Fibroblast of skin of right quadriceps (primary cell): ENCODE measurements around the gene PDE2A.

Source experiments
- DNase-seq: peaks from one replicate; pipeline ENCODE4 v3.0.0-alpha.2; 2013

Gene PDE2A

DNA sequence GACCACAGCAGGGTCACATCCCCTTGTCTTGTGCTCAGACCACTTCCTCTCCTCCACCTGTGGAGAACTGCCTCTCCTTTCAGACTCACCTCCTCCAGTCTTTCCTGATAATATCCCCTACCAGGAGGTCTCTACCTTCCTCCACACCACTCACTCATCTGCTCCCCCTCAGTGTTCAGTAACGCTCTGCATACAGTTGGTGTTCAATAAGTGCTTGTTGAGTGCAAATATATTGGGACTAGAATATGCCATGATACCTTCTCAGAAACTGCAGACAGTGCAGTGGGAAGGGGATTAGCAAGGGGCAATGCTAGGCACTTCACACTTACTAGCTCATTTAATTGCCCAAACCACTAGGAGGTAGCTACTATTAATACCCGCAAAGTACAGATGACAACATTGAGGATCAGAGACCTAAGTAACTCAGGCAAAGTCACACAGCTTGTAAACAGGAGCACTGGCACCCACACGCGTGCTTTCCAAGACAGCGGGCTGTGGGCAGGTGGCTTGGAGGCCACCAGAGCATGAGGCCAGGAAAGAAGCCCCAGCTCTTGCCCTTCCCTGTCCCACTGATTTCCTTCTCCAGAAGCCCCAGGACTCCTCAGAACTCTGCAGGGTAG is 8.1 kb upstream of the PDE2A start:
- no peak for DNase-seq

DNA sequence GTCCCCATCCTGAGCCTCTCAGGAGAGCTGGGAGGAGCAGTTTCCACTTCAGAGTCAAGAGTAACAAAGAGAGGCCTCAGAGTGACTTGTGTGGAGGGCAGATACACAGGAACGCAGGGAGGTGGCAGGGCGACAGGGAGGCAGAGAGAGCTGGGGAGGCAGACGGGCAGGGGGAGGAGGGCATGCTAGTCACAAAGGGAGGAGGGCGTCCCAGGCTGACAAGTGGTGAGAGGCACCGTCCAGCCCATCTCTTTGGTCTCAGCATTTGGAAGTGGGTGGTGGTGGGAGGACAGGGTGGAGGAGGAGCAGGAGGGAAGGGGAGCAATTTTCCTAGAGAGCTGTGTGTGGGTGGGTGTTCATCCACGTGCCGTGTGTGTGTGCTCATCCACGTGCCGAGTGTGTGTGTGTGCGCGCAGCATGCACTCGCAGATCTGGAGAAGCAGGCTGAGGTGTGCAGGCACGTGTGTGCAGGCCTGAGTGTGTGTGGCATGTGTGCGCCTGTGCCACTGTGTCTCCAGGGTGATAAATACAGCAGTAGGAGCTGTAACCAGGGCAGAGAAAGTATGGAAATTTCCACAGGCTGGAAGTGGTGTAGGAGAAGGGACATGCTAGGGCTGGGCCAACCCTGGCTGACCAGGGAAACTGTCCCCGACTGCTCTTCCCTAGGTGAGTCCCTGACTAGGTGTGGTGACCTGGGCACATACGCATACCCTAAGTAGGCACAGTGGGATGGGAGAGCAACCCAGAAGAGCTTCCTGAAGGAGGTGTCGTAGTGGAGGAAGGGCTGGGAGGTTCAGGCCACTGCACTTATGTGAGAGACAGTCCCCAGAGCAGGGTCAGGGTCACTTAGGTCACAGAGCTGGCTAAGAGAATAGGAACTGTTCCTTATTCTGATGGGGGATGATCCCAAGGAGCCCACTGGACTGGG is 7.3 kb upstream of the PDE2A start:
- DNase-seq = no peak

DNA sequence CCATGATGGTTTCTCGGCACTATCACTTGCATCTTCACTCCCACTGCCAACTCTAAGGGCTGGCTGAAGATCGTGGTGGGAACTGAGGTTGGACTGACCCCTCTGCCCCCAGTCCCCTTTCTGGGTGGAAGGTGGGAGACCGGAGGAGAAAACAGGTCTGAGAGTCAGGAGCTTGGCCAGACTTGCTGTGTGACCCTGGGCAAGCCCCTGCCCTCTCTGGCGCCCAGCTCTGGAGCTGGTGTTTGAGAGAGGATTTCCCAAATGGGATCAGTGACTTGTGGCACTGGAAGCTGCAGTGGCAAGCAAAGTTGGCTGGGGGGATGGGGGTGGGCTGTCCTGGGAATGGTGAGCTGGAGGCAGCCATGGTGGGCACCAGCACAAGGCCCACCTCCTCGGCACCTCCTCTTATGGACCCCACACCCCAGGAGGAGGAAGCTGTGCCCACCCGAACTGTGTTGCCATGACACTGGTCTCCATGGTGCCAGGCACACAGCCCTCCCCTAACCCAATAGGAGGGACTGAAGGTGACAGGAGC is 6.5 kb upstream of the PDE2A start:
- no peak for DNase-seq

DNA sequence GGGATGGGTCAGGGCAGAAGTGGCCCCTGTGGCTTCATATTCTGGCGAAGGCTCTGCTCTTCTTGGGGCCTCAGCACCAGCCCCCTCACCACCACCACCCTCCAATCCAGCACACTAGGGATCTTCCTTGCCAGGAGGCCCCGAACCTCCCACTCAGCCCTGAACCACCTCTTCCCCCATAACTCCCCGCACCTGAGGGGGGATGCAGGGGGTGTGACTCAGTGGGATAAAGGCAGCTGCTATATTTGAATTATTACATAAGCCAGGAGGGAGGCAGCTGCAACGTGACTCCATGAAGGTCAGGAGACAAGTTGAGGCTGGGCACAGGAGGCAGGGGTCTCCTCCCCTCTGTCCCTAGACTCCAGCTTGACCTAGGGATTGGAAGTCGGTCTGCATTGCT is 5.6 kb upstream of the PDE2A start:
- no peak for DNase-seq

DNA sequence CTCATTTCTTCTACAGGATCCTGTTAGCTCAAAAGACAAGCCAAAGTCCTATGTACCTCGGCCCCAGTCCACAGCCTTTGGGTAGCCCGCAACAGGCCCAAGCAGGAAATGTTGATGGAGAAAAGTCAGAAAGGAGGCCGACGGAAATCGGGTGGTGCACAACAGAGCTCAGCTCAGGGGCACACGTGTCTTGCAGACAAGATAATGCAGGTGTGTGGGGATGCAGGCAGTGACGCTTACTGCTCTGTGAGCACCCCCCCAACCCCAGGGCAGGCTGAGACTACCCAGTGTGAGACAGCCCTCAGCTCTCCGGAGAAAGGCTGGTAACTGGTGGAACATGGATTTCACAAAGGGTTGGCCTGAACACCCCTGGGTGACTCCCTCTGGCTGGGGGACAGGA is 4.3 kb upstream of the PDE2A start:
- DNase-seq = no peak

DNA sequence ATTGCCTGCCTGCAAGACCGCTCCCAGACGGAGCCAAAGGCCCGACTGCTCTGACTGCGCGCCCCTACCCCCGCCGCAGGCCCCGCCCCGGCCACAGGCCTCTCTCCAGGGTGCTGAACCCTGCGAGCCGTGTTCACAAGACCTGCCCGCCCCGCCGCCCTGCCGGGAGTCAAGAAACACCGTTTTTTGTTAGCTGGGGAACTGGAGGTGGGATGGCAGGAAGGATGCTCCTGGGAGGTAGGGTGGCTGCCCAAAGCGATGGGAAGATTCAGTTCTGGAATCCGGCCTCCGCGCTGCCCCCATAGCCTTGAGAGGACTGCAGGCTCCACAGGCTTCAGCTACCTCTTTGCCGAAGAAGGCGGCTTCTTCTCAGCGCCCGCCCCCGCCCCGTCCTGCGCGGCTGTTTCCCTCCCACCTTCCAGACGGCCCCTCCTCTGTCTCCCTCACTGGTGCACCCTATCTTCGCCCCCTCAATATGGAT is 2.7 kb upstream of the PDE2A start:
- peak; percentile 38 for DNase-seq

DNA sequence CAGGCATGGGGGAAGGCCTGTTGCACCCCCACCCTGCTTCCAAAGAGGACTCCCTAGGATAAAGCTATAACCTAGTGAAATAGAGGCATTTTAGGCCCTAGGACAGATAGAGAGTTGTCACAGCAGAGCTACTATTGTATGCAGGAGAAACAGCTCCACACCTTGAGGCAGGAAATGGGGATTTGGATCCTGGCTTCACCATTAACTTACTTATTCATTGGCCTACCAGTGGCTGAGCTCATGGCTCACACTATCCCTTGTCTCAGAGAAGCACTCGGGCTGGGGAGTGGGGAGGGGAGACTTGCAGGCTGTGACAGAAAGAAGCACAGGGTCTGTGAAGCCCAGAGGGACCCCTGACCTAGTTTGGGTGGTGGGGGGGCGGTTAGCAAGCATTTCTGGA is 999 bp upstream of the PDE2A start:
- no peak for DNase-seq

DNA sequence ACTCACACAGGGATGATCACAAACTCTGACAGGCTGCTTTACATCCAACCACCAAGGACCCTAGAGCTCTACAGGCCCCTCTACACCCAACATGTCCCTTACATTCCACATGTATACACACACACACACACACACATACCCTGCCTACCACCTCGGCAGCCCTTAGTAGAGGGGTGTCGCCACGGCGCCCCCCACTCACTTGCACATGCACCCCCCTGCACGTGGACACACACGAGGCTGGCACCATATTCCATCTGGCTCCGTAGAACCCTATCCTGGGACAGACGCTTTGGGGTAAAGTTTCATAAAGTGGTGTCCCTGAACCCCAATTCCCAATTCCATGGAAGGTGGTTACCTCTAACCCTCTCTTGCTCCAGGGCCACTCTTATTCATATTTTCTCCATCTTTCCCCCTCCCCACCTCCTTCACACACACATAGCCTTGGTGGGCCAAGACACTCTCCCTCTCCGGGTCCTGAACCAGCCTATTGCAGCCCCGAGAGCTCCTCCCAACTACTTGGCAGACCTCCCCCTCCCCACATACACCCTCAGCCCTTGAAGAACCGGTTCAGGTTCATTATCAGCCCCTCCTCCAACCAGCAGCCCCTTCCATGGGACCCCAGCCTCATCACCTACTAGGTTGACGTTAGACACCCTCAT is 809 bp downstream of the PDE2A start:
- DNase-seq = no peak

DNA sequence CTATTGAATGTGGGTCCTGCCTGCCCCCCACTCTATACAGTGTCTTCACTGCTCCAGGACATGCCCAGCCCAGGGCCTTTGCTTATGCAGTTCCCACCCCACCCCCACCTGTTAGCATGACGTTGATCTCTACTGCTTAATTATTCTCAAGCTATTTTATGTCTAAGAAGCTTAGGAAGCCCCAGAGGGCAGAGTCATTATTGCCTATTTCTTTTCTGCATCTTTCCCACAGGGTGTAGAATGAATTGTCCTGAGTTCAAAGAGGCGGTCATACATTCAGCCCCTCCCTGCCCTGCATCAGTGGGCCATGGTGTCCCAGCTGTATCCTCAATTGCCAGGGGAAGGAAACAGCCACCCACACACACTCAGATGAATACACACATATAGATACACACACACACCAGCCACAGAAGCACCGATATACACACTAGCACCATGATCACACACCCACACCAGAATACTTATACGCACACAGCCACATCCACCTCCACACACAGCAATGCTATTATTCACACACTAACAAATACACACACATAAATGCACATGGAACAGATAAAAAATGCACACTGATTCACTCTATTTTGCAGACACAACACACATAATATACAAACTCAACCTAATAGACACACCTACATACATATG is 1.5 kb downstream of the PDE2A start:
- DNase-seq = no peak

DNA sequence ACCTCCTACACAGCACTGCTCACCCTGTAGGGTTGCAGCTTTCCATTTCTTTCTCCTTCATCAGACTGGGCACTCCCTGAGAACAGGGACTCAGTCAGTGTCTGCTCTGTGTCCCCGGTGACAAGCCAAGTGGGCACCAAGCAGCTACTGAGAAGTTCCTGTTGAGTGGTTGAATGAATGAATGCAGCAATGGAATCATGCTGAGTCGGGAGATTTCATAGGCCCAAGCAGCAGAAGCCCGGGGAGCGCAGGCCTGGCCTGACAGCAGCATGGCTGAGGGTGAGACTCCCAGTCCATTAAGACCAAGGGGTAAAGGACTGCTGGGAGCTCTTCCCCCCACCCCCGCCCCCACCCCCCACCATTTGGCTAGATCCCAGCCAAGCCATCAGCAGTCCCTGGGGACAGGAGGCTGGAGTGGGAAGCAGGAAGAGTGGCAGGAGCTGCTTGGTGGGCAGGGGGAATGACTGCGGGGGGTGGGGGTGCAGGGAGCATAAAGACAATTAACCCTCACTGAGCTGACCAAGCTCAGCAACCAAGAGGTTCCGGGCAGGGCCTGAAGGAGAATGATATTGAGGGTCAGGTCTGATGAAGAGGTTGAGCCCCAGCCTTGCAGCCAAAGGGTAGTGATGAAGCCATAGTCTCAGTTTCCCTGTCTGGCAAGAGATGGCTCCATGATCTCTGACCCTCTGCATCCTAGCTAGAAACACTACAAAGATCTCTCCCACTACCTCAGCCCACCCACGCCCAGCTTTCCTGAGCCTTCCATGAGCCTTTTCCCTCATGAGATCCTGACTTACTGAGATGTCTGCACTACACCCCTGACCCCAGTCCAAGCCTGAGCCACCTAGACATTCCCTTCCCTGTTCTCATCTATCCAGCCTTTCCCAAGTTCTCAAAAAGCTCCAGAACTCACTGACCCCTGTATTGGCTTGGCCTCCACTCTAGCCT is 2.8 kb downstream of the PDE2A start:
- DNase-seq = no peak

DNA sequence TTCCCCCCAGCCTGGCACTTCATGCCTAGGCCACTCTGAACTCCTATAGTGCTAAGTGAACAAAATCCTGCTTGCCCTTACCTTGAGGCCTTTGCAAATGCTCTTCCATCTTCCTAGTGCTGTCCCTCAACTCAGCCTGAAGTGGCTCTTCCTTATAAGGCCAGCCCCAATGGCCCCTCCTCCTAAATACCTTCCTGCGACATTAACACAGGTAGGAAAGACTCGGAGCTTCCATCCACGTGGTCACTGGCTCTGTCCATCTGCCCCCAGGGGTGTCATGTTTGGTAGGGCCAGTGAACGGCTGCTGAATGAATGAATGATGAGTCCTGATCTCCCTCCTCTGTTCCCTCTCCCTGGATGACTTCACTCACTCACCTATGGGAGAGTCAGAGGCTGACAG is 4.2 kb downstream of the PDE2A start:
- DNase-seq = no peak

DNA sequence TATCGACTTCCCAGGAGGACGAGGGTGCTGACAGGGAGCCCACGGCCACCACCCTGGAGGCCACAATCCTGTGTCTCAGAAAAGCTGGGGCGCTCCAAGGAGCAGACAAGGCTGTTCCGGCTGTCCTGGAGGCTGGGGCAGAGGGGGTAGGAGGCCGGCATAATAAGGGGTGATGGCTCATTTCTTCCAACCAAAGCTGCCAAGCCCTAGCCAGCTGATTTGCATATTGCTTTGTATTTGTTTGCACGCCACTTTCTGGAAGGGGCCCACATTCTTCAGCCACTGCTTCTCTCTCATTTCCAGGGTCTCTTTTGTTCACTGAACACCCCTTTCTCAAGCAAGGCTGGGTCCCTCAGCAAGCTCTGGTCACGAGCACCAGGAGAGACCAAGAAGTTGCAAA is 4.7 kb downstream of the PDE2A start:
- no peak for DNase-seq

DNA sequence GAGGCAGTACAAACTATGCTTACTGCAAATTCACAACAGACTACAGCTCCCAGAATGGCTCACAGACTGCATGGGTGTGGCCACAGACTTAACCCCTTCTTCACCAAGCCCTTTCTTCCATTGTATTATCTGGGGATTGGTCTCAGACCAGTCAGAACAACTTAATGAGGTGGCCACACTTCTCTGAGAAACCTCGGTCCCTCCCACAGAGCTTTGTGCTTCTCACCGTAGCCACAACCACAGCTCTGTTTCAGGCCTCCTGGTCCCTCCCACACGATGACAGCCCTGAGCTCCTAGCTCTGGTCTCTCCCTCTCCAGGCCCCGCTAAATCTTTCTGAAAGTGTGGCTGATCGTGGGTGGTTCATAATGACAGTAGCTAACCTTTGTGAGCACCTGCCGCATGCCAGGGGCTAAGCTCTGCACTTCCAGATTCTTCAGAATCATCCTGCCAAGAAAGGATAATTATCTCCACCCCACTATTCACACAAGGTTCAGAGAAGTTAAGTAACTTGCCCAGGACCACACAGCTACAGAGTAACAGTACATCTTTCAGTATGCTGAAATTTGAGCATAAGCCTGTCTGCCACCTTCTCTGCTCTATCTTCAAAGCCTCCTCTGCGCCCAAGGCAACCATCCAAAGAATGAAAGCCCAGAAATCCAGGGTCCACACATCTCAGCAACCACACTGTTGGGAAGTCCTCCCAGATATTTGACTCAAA is 5.4 kb downstream of the PDE2A start:
- no peak for DNase-seq

DNA sequence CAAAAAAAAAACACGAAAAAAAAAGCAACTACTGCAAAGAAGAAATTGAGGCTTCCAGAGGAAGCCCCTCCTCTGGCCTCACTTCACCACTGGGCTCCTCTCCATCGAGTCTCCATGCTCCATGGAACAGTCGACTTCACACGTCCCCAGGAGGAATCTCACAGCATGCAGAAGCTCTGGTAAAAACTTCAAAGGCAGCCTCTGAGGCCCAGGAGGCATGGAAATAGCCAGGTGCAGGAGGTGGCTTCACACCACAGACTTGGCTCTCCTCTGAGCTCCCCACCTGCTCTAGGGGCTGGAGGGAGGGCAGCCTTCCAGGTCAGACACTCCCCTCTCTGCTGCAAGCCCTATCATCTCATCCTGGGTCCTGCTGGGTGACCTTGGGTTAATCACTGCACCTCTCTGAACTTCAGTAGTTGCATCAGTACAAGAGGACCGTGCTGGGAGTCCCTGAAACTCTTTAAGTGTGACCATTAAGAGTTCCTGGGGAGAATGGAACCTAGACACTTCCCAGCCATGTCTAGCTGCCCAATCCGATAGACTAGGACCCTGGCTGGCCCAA is 8.2 kb downstream of the PDE2A start:
- DNase-seq = no peak

DNA sequence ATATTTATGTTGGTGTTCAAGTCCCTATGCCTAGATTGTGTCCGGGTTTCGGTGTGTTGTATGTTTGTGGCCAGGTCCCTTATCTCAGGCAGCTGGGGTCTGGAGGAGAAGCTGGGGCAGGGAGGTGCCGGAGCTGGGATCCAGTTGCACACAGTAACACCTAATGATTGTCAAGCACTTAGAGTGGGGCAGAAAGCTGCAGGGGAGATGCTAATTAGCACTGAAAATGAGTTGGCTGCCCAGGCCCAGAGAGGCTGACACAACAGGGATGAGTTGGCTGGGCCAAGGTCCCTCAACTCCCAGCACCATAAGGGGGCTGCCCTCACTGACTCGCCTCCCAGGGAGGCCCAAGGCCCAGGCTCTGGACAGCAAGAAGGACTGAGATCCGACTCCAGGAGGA is 12.2 kb downstream of the PDE2A start:
- no peak for DNase-seq

DNA sequence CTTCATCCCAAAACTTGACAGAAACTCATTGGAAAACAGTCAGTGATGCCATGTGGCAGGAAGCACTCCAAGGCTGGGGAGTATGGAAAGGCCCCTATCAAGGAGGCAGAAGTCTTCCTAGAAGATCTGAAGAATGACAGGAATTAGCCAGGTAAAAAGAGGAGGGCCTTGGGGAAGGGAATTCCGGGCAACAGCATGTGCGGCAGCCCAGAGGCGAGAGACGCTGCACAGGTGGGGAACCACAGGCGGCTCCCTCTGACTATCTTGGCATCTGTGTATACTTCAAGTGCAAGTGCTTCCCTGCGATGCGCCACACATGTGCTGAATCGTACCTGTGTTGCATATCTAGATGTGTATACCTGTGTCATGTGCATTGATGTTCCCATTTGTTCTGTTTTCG is 12.7 kb downstream of the PDE2A start:
- DNase-seq = no peak

DNA sequence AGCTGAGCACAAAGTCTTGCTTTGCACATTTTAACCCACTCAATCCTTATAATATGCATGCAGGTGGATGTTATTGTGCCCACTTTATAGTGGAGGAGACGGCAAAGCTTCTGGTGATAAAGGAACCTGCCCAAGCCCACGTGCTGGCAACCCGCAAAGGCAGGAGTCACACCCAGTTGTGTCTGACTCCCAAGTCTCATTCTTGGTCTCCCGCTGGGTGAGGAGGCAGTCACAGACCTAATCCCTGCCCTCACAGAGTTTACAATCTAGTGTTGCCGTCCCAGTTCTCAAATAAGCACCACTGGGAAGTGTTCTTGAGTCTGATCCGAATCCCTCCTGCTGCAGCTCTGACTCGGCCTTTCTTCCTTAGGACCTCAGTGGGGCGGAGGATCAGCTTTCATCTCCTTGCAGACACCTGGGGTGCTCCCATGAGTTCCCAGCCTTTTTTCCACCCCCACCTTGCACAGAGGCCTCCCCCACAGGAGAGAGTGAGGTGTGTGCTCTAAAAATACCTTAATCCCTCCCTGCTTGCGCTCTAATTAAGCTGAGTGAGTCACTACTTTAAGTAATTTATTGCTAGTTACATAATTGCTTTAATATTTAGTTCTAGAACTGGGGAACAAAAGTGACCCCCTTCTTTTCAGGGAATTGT is 15.1 kb downstream of the PDE2A start:
- DNase-seq = no peak

DNA sequence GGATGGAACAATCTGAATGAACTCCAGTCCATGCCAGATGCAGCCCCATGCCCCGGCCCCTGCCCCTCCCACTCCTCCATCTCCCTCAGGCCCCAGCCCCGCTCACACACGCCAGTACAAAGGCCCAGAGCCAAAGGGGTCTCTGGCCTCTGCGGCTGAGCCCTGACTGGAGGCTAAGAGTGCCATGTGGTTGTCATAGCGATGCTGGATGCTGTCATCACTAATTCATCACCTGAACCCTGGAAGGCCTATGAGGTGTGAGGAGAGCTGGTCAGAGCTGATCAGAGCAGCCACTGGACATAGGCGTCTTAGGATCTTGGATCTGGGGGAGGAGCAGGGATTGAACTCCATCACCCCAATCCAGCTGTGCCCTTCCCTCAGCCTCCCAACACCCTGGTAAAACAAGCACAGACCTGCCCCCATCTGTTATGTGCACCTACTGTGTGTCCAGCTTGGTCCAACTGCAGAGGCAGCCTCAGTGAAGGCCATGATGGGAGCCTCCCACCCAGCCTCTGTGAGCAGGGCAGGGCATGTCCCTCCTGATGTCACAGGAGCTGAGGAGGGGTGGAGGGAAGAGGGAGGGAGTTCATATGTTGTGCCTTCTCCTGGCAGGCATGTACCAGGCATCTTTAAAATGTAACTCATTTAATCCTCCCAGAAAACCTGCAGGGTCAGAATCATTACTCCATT is 16.7 kb downstream of the PDE2A start:
- DNase-seq = no peak

DNA sequence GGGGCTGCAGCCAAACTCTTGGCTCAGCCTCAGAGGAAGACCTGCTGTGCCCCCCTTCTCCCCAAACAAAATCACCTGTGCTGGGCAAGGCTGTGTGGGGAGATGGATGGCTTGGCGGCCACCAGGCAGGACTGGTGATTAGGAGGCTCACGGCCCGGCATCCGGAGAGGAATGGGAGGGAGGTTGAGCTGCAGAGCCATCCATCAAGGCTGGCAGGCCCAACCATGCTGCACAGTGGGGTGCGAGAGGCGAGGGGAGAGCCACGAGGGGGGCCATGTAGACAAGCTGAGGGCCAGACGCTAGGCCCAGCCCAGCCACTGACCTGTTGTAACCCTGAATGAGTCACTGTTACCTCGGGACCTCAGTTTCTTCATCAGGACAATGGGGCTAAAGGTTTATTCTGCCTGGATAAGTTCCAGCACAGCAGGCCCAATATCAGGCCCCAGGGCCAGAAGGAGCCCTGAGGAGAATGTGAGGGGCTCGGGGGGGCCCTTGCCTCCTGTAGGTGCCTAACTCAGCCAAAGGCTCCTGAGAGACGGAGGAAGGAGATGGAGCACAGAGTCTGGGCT is 18.2 kb downstream of the PDE2A start:
- DNase-seq = no peak
